ENCODE data around the gene TRAF1.
A peak's percentile ranks its signal among the peaks of the same experiment; 100 is the strongest.

The TRAF1 gene

DNA sequence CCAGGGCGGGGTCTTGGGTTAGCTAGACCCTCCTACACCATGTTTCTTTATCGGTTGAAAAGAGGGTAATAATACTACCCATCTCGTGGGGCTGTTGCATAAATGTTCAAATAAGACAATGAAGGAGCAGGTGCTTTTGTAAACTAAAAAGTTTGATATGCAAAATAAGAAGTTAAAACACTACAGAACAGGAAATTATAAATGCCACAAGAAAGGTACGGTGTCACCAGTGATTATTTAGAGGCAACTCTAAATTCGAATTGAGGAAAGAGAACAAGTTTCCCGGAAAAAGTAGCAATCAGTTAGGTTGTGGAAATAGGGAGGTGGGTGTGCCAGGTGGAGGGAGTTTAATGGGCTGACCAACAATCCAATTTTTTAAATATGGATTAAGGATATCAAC is 47.1 kb downstream of the TRAF1 start:
- Histone ChIP-seq H3K27ac (ENCODE audit: low read depth, low read length) (no peak overlapping the region), H3K36me3 (ENCODE audit: control insufficient read depth in 5 of 5, insufficient read depth in 5 of 5, low read length in 5 of 5) (no peaks in the 10 kb centered on the region), H3K4me3 (ENCODE audit: low read depth in 1 of 5, low read length in 5 of 5) (no peak overlapping the region), H3K9me3 (ENCODE audit: control insufficient read depth in 5 of 5, low read length in 5 of 5) (no peaks in the 10 kb centered on the region), H3K9ac (ENCODE audit: low read length in 5 of 5) (no peak overlapping the region), H3K4me1 (ENCODE audit: control insufficient read depth in 5 of 5, insufficient read depth in 5 of 5, low read length in 5 of 5) (peaks cover 0 to 22% (median 12%) of the 10 kb centered on the region in 5 donors), H3K27me3 (ENCODE audit: control insufficient read depth in 5 of 5, insufficient read depth in 4 of 5, low read length in 5 of 5) (peaks cover 0 to 7% (median 4%) of the 10 kb centered on the region in 5 donors)

DNA sequence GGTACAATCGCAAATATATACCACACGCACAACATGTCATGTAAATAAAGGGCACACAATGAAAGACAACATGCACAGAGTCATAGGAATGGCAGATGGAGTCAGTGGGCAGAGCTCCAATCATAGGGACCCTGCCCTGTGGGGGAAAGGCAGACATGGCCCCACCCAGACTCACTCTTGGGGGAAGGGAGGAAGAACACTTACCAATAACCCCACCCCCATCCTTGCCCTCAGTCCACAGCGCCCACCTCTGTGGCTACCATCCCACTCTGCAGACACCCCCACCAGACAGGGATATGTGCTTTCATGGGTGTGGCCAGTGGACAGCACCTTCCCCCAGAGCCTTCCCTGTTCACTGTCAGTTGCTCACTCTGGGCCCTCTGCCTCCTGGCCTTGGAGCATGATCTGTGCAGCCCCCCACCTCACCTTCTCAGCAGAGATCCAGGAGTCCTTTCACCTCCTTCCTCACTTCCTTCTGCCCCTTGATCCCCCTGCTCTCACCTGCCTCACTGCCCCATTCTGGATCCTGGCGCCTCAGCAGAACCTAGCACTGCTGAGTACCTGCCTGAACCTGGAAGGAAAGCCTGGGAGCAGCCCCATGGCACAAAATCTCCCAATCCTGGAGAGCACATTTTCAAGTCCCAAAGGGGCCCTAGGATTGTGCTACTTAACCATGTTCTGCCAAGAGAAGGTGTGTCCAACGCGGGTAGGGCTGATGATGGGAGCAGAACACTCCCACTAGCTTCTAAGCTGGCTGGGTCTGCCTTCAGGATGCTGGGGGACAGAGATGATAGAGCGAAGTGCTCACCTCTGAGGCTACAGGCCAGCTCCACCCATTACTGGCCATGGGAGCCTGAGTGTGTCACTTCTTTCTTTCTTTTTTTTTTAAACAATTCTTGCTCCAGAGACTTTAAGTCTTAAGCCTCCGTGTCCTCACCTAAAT is 48.1 kb downstream of the TRAF1 start:
- Histone ChIP-seq H3K4me1 (ENCODE audit: control insufficient read depth in 5 of 5, insufficient read depth in 5 of 5, low read length in 5 of 5) (peaks cover 0 to 22% (median 12%) of the 10 kb centered on the region in 5 donors), H3K27ac (ENCODE audit: low read depth, low read length) (no peak overlapping the region), H3K9ac (ENCODE audit: low read length in 5 of 5) (no peak overlapping the region), H3K36me3 (ENCODE audit: control insufficient read depth in 5 of 5, insufficient read depth in 5 of 5, low read length in 5 of 5) (peaks cover 0 to 6% (median 4%) of the 10 kb centered on the region in 5 donors), H3K9me3 (ENCODE audit: control insufficient read depth in 5 of 5, low read length in 5 of 5) (no peaks in the 10 kb centered on the region), H3K4me3 (ENCODE audit: low read depth in 1 of 5, low read length in 5 of 5) (peak overlapping the region in 1 of 5 donors; percentile 83), H3K27me3 (ENCODE audit: control insufficient read depth in 5 of 5, insufficient read depth in 4 of 5, low read length in 5 of 5) (peaks cover 0 to 7% (median 4%) of the 10 kb centered on the region in 5 donors)

DNA sequence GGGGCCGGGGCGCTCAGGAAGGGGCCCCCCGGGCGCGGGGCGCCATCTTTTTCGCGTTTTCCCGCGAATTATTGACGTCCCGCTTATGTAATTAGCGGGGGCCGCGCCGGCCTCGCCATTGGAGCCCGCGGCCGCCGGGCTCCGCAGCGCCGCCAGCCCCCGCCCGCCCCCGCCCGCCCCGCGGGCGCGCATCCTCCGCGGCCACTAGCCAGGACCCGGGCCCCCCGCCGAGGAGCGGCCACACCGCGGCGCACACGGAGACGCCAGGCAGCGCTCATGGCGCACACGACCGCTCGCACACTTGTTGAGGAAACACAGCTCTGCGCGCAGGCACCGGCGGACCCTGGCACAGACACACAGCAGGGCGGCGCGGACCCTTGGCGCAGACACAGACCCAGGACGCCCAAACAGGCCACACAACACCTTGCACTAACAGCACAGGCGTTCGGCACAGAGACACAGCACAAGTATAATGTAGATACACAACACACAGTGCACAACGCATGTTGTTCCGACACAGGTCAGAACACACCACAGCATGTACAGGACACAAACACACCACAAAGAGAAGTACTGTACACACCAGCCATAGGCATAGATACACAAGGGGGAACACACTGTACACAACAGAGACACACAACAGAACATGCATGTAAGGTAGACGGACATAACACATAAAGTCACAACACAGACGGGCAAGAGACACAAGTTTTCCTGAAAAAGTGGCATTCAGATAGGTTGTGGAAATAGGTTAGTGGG is 49.1 kb downstream of the TRAF1 start:
- Histone ChIP-seq H3K4me1 (ENCODE audit: control insufficient read depth in 5 of 5, insufficient read depth in 5 of 5, low read length in 5 of 5) (peaks cover 0 to 22% (median 12%) of the 10 kb centered on the region in 5 donors), H3K4me3 (ENCODE audit: low read depth in 1 of 5, low read length in 5 of 5) (peak overlapping the region; percentile 66 to 83 (median 73)), H3K27ac (ENCODE audit: low read depth, low read length) (no peak overlapping the region), H3K27me3 (ENCODE audit: control insufficient read depth in 5 of 5, insufficient read depth in 4 of 5, low read length in 5 of 5) (peaks cover 0 to 7% (median 4%) of the 10 kb centered on the region in 5 donors), H3K9ac (ENCODE audit: low read length in 5 of 5) (peak overlapping the region in 3 of 5 donors; percentile 11 to 85 (median 13)), H3K9me3 (ENCODE audit: control insufficient read depth in 5 of 5, low read length in 5 of 5) (no peaks in the 10 kb centered on the region), H3K36me3 (ENCODE audit: control insufficient read depth in 5 of 5, insufficient read depth in 5 of 5, low read length in 5 of 5) (peaks cover 0 to 11% (median 5%) of the 10 kb centered on the region in 5 donors)

DNA sequence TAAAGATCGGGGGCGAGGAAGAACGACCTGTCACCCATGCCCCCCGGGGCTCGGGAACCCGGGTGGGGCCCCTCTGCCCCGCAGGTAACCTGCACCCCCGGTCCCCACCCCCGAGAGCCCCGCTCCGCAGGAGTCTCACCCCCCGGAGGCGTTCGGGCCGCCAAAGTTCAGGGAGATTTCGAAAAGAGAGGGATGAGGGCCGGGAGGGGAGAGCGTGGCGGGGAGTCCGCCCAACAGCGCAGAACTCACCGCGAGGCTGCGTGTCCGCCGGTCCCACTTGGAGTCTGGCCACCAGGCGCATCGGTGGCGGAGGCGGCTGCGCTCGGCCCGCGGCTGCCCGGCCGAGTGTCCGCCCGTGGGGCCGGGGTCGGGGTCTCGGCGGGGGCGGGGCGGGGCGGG is 49.8 kb downstream of the TRAF1 start, which contains the start of gene PHF19:
TSS of gene PHF19 (minus strand) at position 347 of the 399 bp plus-strand sequence. CDS start 2,447 bp downstream, outside the sequence.
- no peaks in the 10 kb centered on the region for H3K9me3 ChIP-seq (ENCODE audit: control insufficient read depth in 5 of 5, low read length in 5 of 5)
- peaks cover 0 to 7% (median 4%) of the 10 kb centered on the region in 5 donors for H3K27me3 ChIP-seq (ENCODE audit: control insufficient read depth in 5 of 5, insufficient read depth in 4 of 5, low read length in 5 of 5)
- H3K36me3 ChIP-seq (ENCODE audit: control insufficient read depth in 5 of 5, insufficient read depth in 5 of 5, low read length in 5 of 5): peaks cover 0 to 11% (median 5%) of the 10 kb centered on the region in 5 donors
- H3K4me1 ChIP-seq (ENCODE audit: control insufficient read depth in 5 of 5, insufficient read depth in 5 of 5, low read length in 5 of 5): peaks cover 0 to 22% (median 12%) of the 10 kb centered on the region in 5 donors
- H3K9ac ChIP-seq (ENCODE audit: low read length in 5 of 5): peak within 1 kb of the TSS in 3 of 5 donors; percentile 48 to 85 (median 63)
- H3K4me3 ChIP-seq (ENCODE audit: low read depth in 1 of 5, low read length in 5 of 5): peak within 1 kb of the TSS; percentile 66 to 83 (median 73)
- H3K27ac ChIP-seq (ENCODE audit: low read depth, low read length): peak within 1 kb of the TSS; percentile 69

DNA sequence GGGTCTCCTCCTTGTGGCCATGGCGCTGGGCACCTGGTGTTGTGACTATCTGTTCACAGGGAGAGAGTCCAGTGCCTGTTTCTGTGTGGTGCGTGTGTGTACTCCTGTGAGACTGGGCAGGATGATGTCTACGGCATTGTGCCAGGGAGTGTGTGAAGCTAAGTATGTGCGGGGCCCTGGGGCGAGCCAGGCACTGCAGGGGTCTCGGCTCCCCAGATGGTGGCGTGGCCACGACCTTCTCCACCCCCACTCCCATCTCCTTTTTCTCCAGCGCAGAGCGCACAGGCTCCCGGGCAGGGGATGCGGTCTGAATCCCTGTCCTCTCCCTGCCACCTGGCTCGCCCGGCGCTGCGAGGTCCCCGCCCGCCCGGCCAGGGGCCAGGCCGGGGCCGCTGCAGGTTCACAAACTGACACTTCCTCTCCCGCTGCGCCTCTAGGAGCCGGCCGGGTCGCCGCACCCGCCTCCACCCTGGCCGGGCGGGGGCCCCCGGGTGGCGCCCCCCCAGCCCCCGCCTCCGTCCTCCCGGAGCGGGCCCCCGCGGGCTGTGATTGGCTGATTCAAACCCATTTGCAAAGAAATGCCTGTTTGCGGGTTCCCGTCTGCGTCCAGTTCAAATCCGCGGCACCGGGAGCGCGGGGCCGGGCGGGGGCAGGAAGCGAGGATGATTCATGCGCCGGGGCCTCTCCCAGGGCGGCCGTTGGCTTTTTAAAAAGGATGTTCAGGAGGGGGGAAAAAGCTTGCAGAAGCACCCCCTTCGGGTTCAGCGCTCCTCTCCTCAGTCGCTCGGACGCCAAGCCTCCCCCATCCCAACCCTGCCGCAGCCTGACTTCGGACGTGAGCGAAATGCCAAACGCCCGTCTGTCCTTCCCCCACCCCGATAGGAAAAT is 50.4 kb downstream of the TRAF1 start:
- Histone ChIP-seq H3K36me3 (ENCODE audit: control insufficient read depth in 5 of 5, insufficient read depth in 5 of 5, low read length in 5 of 5) (peaks cover 0 to 11% (median 5%) of the 10 kb centered on the region in 5 donors), H3K9ac (ENCODE audit: low read length in 5 of 5) (peak overlapping the region in 3 of 5 donors; percentile 48 to 64 (median 63)), H3K9me3 (ENCODE audit: control insufficient read depth in 5 of 5, low read length in 5 of 5) (no peaks in the 10 kb centered on the region), H3K27me3 (ENCODE audit: control insufficient read depth in 5 of 5, insufficient read depth in 4 of 5, low read length in 5 of 5) (peaks cover 0 to 5% (median 4%) of the 10 kb centered on the region in 5 donors), H3K27ac (ENCODE audit: low read depth, low read length) (peak overlapping the region; percentile 69), H3K4me3 (ENCODE audit: low read depth in 1 of 5, low read length in 5 of 5) (peak overlapping the region in 4 of 5 donors; percentile 59 to 71 (median 70)), H3K4me1 (ENCODE audit: control insufficient read depth in 5 of 5, insufficient read depth in 5 of 5, low read length in 5 of 5) (peaks cover 0 to 22% (median 12%) of the 10 kb centered on the region in 5 donors)

DNA sequence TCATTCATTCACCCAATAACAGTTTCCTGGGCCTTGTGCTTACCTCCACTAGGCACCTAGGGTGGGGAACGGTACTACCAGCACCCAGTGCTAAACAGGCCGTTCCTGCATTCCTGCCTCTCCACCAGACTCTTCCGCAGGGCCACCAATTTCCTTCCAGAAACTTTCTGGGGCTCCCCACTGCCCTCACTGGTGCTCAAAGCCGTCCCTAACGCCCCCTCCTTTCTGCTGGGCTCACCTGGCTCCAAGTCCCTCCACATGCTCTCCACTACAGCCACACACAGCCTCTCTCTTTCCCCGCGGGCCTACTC is 51.0 kb downstream of the TRAF1 start:
- H3K4me1 ChIP-seq (ENCODE audit: control insufficient read depth in 5 of 5, insufficient read depth in 5 of 5, low read length in 5 of 5): peaks cover 0 to 22% (median 12%) of the 10 kb centered on the region in 5 donors
- H3K36me3 ChIP-seq (ENCODE audit: control insufficient read depth in 5 of 5, insufficient read depth in 5 of 5, low read length in 5 of 5): peaks cover 0 to 11% (median 5%) of the 10 kb centered on the region in 5 donors
- H3K4me3 ChIP-seq (ENCODE audit: low read depth in 1 of 5, low read length in 5 of 5): peak overlapping the region in 3 of 5 donors; percentile 68 to 71 (median 71)
- peak overlapping the region in 2 of 5 donors; percentile 48 to 64 for H3K9ac ChIP-seq (ENCODE audit: low read length in 5 of 5)
- H3K9me3 ChIP-seq (ENCODE audit: control insufficient read depth in 5 of 5, low read length in 5 of 5): no peaks in the 10 kb centered on the region
- H3K27me3 ChIP-seq (ENCODE audit: control insufficient read depth in 5 of 5, insufficient read depth in 4 of 5, low read length in 5 of 5): peaks cover 0 to 5% (median 4%) of the 10 kb centered on the region in 5 donors
- peak overlapping the region; percentile 69 for H3K27ac ChIP-seq (ENCODE audit: low read depth, low read length)

DNA sequence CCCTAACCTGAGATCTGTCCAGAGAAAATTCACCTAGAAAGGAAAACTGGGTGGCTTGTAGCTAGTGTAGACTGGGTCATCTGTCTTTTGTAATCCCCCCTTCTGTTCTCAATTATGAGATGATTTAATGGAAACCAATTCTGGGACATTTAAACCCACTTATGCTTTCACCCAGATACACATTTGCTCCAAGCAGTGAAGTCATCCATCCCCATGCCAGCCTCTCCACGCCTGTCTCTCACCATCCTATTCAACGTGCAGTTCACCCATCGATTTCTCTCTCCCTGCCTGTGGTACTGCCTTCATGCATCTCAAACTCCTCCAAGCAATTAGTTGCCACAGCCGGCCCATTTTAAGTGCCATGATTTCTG is 51.4 kb downstream of the TRAF1 start:
- H3K4me1 ChIP-seq (ENCODE audit: control insufficient read depth in 5 of 5, insufficient read depth in 5 of 5, low read length in 5 of 5): peaks cover 0 to 22% (median 12%) of the 10 kb centered on the region in 5 donors
- no peak overlapping the region for H3K9ac ChIP-seq (ENCODE audit: low read length in 5 of 5)
- H3K36me3 ChIP-seq (ENCODE audit: control insufficient read depth in 5 of 5, insufficient read depth in 5 of 5, low read length in 5 of 5): peaks cover 0 to 11% (median 5%) of the 10 kb centered on the region in 5 donors
- no peaks in the 10 kb centered on the region for H3K9me3 ChIP-seq (ENCODE audit: control insufficient read depth in 5 of 5, low read length in 5 of 5)
- H3K27me3 ChIP-seq (ENCODE audit: control insufficient read depth in 5 of 5, insufficient read depth in 4 of 5, low read length in 5 of 5): peaks cover 0 to 5% (median 4%) of the 10 kb centered on the region in 5 donors
- no peak overlapping the region for H3K4me3 ChIP-seq (ENCODE audit: low read depth in 1 of 5, low read length in 5 of 5)
- H3K27ac ChIP-seq (ENCODE audit: low read depth, low read length): no peak overlapping the region

DNA sequence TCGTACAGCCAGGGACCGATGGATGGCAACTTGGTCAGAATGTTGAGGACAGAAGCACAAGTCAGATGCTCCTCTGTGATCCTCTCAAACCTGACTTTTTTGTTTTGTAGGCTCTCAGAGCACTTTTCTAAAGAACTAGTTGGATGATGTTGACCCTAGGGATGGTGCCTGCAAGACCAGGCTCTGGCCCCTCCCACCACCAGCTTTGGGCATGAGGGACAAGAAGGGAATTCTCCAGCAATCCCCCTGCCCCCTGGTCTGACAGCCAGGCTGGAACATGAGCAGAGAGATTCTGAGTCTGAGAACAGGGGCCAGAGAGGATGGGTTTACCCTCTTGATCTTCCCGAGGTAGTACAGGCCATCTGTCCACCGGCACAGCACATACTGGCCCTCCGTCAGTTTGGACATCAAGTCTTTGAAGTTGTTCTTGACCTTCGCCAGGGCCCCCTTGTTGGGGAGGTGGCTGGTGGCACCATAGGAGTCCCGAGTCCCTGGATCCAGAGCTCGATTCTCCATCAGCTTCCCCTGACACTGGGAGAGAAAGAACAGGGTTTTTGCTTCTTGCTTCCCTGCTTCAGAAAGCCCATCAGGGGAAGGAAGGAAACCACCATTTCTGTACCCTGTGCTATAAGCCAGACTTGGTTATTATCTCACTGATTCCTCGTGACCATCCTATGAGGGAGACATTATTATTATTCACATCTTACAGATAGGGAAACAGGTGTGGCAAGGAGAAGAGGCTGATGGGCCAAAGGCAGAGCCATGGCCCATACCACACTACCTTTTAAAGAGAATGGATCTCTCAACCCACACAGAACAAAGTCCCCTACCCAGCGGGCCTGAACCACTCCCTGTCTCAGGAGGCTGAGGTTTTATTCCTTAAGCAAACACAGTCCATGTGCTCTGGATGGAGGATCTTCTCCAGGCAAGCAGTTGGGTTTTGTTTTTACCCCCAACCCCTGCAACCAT is 52.1 kb downstream of the TRAF1 start:
- no peaks in the 10 kb centered on the region for H3K9me3 ChIP-seq (ENCODE audit: control insufficient read depth in 5 of 5, low read length in 5 of 5)
- H3K36me3 ChIP-seq (ENCODE audit: control insufficient read depth in 5 of 5, insufficient read depth in 5 of 5, low read length in 5 of 5): peaks cover 0 to 11% (median 5%) of the 10 kb centered on the region in 5 donors
- no peak overlapping the region for H3K9ac ChIP-seq (ENCODE audit: low read length in 5 of 5)
- no peak overlapping the region for H3K4me3 ChIP-seq (ENCODE audit: low read depth in 1 of 5, low read length in 5 of 5)
- peaks cover 0 to 26% (median 16%) of the 10 kb centered on the region in 5 donors for H3K4me1 ChIP-seq (ENCODE audit: control insufficient read depth in 5 of 5, insufficient read depth in 5 of 5, low read length in 5 of 5)
- peaks cover 0 to 5% (median 4%) of the 10 kb centered on the region in 5 donors for H3K27me3 ChIP-seq (ENCODE audit: control insufficient read depth in 5 of 5, insufficient read depth in 4 of 5, low read length in 5 of 5)
- H3K27ac ChIP-seq (ENCODE audit: low read depth, low read length): no peak overlapping the region
